Measurements from ENCODE around the gene SIN3A.
"Not testable (repeated sequence)": the region's sequence is repeated elsewhere in the genome, so short reads cannot be mapped to it uniquely, and the experiment has no call there.

DNA sequence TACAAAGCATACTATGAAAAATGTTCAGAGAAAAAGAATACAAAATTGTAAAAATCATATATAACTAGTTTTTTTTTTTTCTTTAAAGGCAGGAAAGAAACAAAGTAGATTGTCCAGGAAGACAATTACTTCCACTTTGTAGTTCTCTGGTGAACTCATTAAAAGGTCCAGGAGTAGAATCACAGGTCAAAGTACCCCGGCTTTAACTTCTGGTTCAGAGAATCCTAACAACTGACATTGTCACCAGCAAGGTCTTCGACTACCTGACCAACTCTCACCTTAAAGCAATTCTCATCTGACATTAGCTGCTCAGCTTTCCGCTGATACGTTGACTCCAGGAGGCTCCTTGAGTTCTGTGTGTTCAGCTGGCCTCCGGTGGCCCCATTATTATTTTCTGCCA is 67.5 kb downstream of the SIN3A start:
- TF ChIP-seq, protein P1, sequence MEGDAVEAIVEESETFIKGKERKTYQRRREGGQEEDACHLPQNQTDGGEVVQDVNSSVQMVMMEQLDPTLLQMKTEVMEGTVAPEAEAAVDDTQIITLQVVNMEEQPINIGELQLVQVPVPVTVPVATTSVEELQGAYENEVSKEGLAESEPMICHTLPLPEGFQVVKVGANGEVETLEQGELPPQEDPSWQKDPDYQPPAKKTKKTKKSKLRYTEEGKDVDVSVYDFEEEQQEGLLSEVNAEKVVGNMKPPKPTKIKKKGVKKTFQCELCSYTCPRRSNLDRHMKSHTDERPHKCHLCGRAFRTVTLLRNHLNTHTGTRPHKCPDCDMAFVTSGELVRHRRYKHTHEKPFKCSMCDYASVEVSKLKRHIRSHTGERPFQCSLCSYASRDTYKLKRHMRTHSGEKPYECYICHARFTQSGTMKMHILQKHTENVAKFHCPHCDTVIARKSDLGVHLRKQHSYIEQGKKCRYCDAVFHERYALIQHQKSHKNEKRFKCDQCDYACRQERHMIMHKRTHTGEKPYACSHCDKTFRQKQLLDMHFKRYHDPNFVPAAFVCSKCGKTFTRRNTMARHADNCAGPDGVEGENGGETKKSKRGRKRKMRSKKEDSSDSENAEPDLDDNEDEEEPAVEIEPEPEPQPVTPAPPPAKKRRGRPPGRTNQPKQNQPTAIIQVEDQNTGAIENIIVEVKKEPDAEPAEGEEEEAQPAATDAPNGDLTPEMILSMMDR (IDR thresholded peaks at IDR 0.05): not testable (repeated sequence)
- not testable (repeated sequence) for TF ChIP-seq POLR2A, POLR2AphosphoS5 (IDR thresholded peaks at IDR 0.05)

All from prostate gland (tissue), 2 donors.